ENCODE results near the gene UGCG.

The UGCG gene

DNA sequence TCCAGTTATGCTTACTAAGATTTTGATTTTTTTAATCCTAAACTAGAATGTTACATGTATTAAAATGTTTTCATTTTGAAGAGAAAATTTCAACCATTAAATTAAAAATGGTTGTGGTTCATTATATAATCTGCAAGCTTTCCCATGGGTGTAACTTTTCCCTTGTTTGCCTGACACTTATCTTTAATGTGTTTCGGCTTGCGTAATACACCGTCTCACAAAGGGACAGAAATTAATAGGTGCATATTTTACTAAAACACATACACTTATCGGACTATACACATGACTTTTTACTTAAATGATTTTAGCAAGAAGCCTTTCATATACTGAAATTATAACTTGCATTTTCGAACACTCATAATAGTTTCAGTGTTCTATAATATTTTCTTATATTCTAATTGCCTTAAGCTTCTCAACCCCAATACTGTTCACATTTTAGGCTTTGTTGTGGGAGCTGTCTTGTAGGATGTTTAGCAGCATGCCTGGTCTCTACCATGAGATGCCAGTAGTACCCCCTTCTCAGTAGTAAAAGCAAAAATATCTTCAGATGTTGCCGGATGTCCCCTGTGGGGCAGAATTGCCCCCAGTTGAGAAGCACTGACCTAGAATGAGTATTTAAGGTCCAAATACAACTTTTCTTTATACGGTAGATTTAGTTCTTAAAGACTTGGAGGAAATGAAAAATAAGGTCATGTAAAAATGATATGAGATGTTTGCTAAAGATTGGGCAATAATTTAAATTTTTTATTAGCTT is 28.6 kb downstream of the UGCG start:
- no peak for DNase-seq (ENCODE audit: low read depth)
- TF ChIP-seq, protein P1, sequence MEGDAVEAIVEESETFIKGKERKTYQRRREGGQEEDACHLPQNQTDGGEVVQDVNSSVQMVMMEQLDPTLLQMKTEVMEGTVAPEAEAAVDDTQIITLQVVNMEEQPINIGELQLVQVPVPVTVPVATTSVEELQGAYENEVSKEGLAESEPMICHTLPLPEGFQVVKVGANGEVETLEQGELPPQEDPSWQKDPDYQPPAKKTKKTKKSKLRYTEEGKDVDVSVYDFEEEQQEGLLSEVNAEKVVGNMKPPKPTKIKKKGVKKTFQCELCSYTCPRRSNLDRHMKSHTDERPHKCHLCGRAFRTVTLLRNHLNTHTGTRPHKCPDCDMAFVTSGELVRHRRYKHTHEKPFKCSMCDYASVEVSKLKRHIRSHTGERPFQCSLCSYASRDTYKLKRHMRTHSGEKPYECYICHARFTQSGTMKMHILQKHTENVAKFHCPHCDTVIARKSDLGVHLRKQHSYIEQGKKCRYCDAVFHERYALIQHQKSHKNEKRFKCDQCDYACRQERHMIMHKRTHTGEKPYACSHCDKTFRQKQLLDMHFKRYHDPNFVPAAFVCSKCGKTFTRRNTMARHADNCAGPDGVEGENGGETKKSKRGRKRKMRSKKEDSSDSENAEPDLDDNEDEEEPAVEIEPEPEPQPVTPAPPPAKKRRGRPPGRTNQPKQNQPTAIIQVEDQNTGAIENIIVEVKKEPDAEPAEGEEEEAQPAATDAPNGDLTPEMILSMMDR (conservative IDR thresholded peaks at IDR 0.05; ENCODE audit: control insufficient read depth, insufficient read depth, low read depth, low read length) = no peak
- H3K4me3 ChIP-seq (ENCODE audit: control insufficient read depth, low read depth, low read length) = no peak overlapping the region

DNA sequence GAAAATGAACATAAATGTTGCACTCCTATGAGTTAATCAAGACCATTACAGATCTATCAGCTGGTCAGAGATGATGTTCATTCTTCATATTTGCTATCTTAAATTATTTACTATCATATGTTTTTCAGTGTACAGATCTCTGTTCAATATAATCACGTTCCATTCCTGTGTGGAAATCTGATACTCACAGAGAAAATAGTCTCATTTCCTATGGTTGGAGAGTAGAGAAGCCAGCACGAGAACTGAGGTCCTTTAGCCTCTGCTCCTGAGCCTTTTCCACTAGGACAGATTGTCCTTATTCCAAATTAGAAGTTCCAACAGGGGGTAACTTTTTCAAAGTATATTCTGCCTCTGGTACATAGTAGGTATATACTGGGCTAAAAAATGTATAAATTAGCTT is 29.2 kb downstream of the UGCG start:
- H3K4me3 ChIP-seq (ENCODE audit: control insufficient read depth, low read depth, low read length) = no peak overlapping the region
- no peak for DNase-seq (ENCODE audit: low read depth)
- TF ChIP-seq, protein P1 (conservative IDR thresholded peaks at IDR 0.05; ENCODE audit: control insufficient read depth, insufficient read depth, low read depth, low read length) = no peak

- H3K4me3 ChIP-seq (ENCODE audit: control insufficient read depth, low read depth, low read length) = no peak overlapping the region
- peak; percentile 53 for DNase-seq (ENCODE audit: low read depth)
- TF ChIP-seq, protein P1 (conservative IDR thresholded peaks at IDR 0.05; ENCODE audit: control insufficient read depth, insufficient read depth, low read depth, low read length) = no peak
Measured at GRCh38 chr9:111926421-111926875, 29.8 kb downstream of the UGCG start.

- TF ChIP-seq, protein P1 (conservative IDR thresholded peaks at IDR 0.05; ENCODE audit: control insufficient read depth, insufficient read depth, low read depth, low read length) = no peak
- peak; percentile 48 for DNase-seq (ENCODE audit: low read depth)
- H3K4me3 ChIP-seq (ENCODE audit: control insufficient read depth, low read depth, low read length) = no peak overlapping the region
Measured at GRCh38 chr9:111928359-111928720, 31.7 kb downstream of the UGCG start.

DNA sequence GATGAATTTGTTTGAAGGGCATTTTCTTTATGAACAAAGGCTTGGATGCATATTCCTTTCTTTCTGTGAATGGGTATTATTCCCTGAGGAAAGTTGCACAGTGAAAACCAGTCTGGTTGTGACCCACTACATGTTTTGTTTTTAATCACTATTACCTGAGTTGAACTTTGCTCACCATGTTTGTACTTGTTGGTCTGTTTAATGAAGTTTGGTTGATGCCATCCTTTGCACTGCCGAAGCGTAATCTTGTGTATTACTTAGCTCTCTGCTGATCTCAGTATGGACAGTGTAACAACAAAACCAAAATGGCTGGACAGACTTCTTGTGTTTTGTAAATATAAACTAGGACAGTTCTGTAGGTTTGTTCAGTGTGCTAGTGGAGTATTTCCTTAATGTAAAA is 38.1 kb downstream of the UGCG start:
- no peak for DNase-seq (ENCODE audit: low read depth)
- H3K4me3 ChIP-seq (ENCODE audit: control insufficient read depth, low read depth, low read length) = no peak overlapping the region
- TF ChIP-seq, protein P1 (conservative IDR thresholded peaks at IDR 0.05; ENCODE audit: control insufficient read depth, insufficient read depth, low read depth, low read length) = no peak

DNA sequence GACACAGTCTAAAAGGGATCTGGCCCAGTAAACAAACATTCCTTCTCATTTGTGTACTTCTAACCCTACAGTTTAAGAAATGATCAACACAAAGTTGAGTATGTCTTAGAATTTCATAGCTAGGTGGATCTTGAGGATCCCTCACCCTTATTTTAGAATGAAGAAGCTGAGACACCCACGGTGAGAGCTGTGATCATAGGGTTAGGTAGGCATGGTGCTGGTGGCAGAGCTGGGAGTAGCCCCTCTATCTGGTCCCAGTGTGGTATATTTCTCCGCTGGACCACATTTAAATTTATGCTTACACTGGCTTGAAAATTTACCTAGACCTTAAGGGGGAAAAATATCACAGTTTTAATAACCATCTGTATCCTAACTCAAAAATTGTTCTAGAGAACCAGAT is 39.8 kb downstream of the UGCG start:
- no peak for DNase-seq (ENCODE audit: low read depth)
- H3K4me3 ChIP-seq (ENCODE audit: control insufficient read depth, low read depth, low read length) = no peak overlapping the region
- TF ChIP-seq, protein P1 (conservative IDR thresholded peaks at IDR 0.05; ENCODE audit: control insufficient read depth, insufficient read depth, low read depth, low read length) = no peak

Measured in fibroblast of mammary gland (primary cell).